Fibroblast of villous mesenchyme (primary cell): ENCODE measurements around the gene IL17A. TPM values are rescaled to one million over a fixed set of nuclear protein-coding genes. Genes with fewer than 3 reads are reported as not detected.
"Not testable (repeated sequence)": the region's sequence is repeated elsewhere in the genome, so short reads cannot be mapped to it uniquely, and the experiment has no call there.

Experiments used
- DNase-seq: peaks from one replicate; pipeline ENCODE4 v3.0.0-alpha.2; 2010; ENCODE audit warnings: low read depth
- H3K4me3 ChIP-seq: 2 replicates; pipeline ENCODE4 v1.5.1; 2011; ENCODE audit warnings: low read depth, mild to moderate bottlenecking, low read length
- CTCF ChIP-seq: IDR thresholded peaks from 2 replicates; pipeline ENCODE4 v1.5.1; 2012; ENCODE audit warnings: low read depth, mild to moderate bottlenecking, low read length; ENCODE audit not compliant: insufficient read depth
- total RNA-seq: library from RNA; depleted of rRNA; stranded (reverse); fragments of >200 nt; gene quantifications from 2 replicates; pipeline ENCODE4 v1.2.3, GENCODE V29; 2012

Gene IL17A
- total RNA-seq, 1 donor: not detected

- no peak overlapping the region for H3K4me3 ChIP-seq
- no peak for DNase-seq
These were observed 21.7 kb upstream of the IL17A start for GRCh38 chr6:52164319-52165094.

GRCh38 chr6:52167267-52167666 is 18.9 kb upstream of the IL17A start:
- no peak for TF ChIP-seq CTCF
- no peak for DNase-seq

More at GRCh38 chr6:52164319-52165094, 21.7 kb upstream of the IL17A start:
- no peak for TF ChIP-seq CTCF

GRCh38 chr6:52168351-52168750 is 17.8 kb upstream of the IL17A start:
- not testable (repeated sequence) for DNase-seq, H3K4me3 ChIP-seq

More at GRCh38 chr6:52167267-52167666, 18.9 kb upstream of the IL17A start:
- H3K4me3 ChIP-seq: no peak overlapping the region

- H3K4me3 ChIP-seq: no peak overlapping the region
- no peak for DNase-seq
- no peak for TF ChIP-seq CTCF
These were observed 12.1 kb upstream of the IL17A start for GRCh38 chr6:52174118-52174517.

- TF ChIP-seq CTCF: no peak
- no peak for DNase-seq
These were observed 9.6 kb upstream of the IL17A start for GRCh38 chr6:52176550-52176949.

GRCh38 chr6:52177961-52178360 is 8.2 kb upstream of the IL17A start:
- no peak for DNase-seq
- TF ChIP-seq CTCF: no peak
- no peak overlapping the region for H3K4me3 ChIP-seq

More at GRCh38 chr6:52176550-52176949, 9.6 kb upstream of the IL17A start:
- no peak overlapping the region for H3K4me3 ChIP-seq

- DNase-seq: no peak
- TF ChIP-seq CTCF: no peak
- H3K4me3 ChIP-seq: no peak overlapping the region
These were observed 5.2 kb upstream of the IL17A start for GRCh38 chr6:52180787-52181558.
